ENCODE measurements around the gene CANT1. TPM values are rescaled to one million over a fixed set of nuclear protein-coding genes. Genes with fewer than 3 reads are reported as not detected.

CANT1 gene
- total RNA-seq, 1 experiment from 2014 or later = 62.5 TPM

GRCh38 chr17:78944956-78945355, 64.6 kb downstream of the CANT1 start:
- intact Hi-C loops (cut with micrococcal nuclease) = no loop called here
- no peaks in the 10 kb centered on the region for H3K9me3 Mint-ChIP-seq (ENCODE audit: unreplicated experiment)
- BruUV-seq (replicated peaks) = no TSS peak
- no peak for DNase-seq (ENCODE audit: unreplicated experiment)
- H3K27me3 Mint-ChIP-seq (ENCODE audit: insufficient read depth, unreplicated experiment) = no peaks in the 10 kb centered on the region
- CTCF ChIA-PET = no interaction called here
- no peak overlapping the region for H3K4me3 Mint-ChIP-seq (ENCODE audit: unreplicated experiment)
- H3K36me3 Mint-ChIP-seq (ENCODE audit: insufficient read depth, unreplicated experiment) = no peaks in the 10 kb centered on the region
- no peak for TF ChIP-seq CTCF (IDR thresholded peaks at IDR 0.05; ENCODE audit: unreplicated experiment)
- H3K4me1 Mint-ChIP-seq (ENCODE audit: insufficient read depth, unreplicated experiment) = peaks cover 11% of the 10 kb centered on the region
- H3K27ac Mint-ChIP-seq (ENCODE audit: low read depth, unreplicated experiment) = no peak overlapping the region
- POLR2A ChIA-PET = no interaction called here

- CTCF ChIA-PET = interaction anchor here (1.2 kb wide), 1 partner anchor 50 kb away, joined by 3 read pairs; no protein-coding TSS in a partner anchor
- no TSS peak for BruUV-seq (replicated peaks)
- intact Hi-C loops (cut with micrococcal nuclease) = no loop called here
- no peak for DNase-seq (ENCODE audit: unreplicated experiment)
- TF ChIP-seq CTCF (IDR thresholded peaks at IDR 0.05; ENCODE audit: unreplicated experiment) = no peak
- Mint-ChIP-seq H3K27me3 (ENCODE audit: insufficient read depth, unreplicated experiment) (no peaks in the 10 kb centered on the region), H3K27ac (ENCODE audit: low read depth, unreplicated experiment) (no peak overlapping the region), H3K4me1 (ENCODE audit: insufficient read depth, unreplicated experiment) (peaks cover 18% of the 10 kb centered on the region), H3K36me3 (ENCODE audit: insufficient read depth, unreplicated experiment) (no peaks in the 10 kb centered on the region), H3K9me3 (ENCODE audit: unreplicated experiment) (no peaks in the 10 kb centered on the region), H3K4me3 (ENCODE audit: unreplicated experiment) (no peak overlapping the region)
- POLR2A ChIA-PET = interaction anchor here (1.3 kb wide), 1 partner anchor 10 kb away, joined by 3 read pairs; no protein-coding TSS in a partner anchor
These were observed 65.5 kb downstream of the CANT1 start for GRCh38 chr17:78944026-78944425.

Other genes starting within 250 kb of the CANT1 start
- gene CYTH1, start 227.5 kb downstream of the CANT1 start, total RNA-seq (2022) = 32.8 and 38.5 TPM in 2 replicates
- gene USP36, start 168.9 kb downstream of the CANT1 start, total RNA-seq (2022) = 118 and 119 TPM in 2 replicates
- 0.68 and 0.86 TPM in 2 replicates for gene CEP295NL, start 106.6 kb downstream of the CANT1 start, total RNA-seq (2022)
- gene TIMP2, start 84.4 kb downstream of the CANT1 start, total RNA-seq (2022) = 24.8 and 35.1 TPM in 2 replicates
- 56.7 and 58.0 TPM in 2 replicates for gene LGALS3BP, start 29.8 kb downstream of the CANT1 start, total RNA-seq (2022)
- 3.0 and 3.3 TPM in 2 replicates for gene C1QTNF1, start 14.4 kb upstream of the CANT1 start, total RNA-seq (2022)
- gene ENGASE, start 65.1 kb upstream of the CANT1 start, total RNA-seq (2022) = 34.5 and 40.3 TPM in 2 replicates

Data from MCF 10A (cell line).